ENCODE measurements around the gene C1orf105.
"Not testable (repeated sequence)": the region's sequence is repeated elsewhere in the genome, so short reads cannot be mapped to it uniquely, and the experiment has no call there.

The C1orf105 gene

DNA sequence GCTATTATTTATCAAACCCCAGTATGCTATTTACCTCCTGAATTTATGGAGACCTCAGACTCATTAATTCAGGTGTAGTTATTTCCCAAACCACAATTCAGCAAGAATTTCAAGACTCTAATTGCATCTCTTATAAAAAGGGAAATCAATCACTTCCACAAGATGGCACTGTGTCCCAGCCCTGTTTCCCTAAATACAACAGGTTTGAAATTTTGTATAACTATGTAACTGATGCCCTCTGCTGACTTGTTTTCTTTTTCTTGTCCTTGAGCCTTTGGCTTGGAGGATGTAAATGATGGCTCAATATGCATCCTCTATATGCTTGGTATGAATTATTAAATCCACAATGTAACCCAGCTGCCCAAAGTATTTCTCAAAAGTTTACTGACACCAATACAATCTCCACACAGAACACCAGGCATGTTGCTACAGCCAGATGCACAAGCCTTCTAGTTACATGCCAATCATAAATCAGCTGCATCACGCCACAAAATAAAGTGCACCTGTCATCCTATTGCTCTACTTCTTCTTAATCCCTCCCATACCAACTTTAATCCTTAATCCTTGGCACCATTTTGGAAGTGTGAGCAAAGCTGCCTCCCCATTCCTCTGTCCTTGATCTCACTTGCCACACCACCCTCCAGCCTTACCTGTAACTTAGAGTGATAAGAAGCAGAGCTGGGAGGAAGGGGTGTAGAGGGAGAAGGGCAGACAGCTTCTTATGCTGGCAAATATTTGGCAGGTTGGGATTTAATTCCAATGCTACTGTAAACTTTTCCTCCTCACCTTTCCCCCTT, 9.0 kb downstream of the C1orf105 start:
- DNase-seq (ENCODE audit: low spot score), result peak; percentile 43

DNA sequence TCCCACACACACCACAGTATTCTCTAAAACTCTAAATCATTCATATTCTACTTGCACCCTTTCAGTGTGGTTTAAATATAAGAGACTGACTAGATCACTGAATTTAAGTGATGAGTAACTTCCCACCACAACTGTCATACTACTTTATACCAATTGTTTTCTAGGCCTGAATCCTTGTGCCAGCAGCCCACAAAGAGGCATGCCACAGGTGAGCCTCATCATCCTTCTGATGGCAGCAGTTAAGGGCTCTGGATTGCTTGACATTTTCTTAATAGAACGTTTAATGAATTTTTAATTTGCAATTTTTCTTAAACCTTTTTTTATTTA, 9.6 kb downstream of the C1orf105 start:
- DNase-seq (ENCODE audit: low spot score), result no peak

DNA sequence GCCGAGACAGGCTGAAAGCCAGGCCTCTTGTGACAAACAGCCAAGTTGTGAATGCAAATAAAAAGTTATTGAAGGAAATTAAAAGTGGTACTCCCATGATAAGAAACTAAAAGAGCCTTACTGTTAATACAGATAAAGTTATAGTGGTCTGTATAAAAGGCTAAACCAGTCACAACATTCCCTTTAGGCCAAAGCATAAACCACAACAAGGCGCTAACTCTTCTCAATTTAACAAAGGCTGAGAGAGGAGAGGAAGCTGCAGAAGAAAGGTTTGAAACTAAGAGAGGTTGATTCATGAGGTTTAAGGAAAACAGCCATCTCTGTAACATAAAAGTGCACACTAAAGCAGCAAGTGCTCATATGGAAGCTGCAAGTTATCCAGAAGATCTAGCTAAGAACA, 10.7 kb downstream of the C1orf105 start:
- no peak for DNase-seq (ENCODE audit: low spot score)

DNA sequence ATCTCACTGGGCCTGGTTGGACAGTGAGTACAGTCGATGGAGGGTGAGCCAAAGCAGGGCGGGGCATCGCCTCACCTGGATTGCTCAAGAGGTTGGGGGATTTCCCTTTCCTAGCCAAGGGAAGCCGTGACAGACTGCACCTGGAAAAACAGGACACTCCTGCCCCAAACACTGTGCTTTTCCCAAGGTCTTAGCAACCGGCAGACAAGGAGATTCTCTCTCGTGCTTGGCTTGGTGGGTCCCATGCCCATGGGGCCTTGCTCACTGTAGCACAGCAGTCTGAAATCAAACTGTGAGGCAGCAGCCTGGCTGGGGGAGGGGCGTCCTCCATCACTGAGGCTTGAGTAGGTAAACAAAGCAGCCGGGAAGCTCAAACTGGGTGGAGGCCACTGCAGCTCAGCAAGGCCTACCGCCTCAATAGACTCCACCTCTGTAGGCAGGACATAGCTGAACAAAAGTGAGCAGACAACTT, 11.3 kb downstream of the C1orf105 start:
- no peak for DNase-seq (ENCODE audit: low spot score)

DNA sequence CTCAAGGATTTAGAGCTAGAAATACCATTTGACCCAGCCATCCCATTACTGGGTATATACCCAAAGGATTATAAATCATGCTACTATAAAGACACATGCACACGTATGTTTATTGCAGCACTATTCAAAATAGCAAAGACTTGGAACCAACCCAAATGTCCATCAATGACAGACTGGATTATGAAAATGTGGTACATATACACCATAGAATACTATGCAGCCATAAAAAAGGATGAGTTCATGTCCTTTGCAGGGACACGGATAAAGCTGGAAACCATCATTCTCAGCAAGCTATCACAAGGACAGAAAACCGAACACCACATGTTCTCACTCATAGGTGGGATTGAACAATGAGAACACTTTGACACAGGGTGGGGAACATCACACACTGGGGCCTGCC, 16.7 kb downstream of the C1orf105 start:
- not testable (repeated sequence) for DNase-seq (ENCODE audit: low spot score)

DNA sequence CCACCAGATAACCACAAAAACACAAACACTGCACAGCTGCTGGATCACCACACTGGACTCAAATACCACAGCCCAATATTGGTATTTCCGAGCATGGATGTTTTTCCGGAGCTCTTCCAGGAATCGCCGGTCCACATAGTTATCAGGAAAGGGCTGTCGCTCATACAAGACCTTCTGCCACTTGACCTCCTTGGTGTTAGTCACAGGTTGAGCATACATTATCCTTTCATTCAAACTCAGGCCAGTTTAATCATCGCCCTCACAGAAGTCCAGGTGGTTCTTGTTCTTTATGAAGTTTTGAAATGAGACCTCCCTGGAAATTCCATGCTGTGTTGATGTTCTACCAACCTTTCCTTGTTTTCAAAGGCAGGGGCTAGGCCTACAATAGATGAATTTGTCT, 21.9 kb downstream of the C1orf105 start:
- DNase-seq (ENCODE audit: low spot score), result no peak

DNA sequence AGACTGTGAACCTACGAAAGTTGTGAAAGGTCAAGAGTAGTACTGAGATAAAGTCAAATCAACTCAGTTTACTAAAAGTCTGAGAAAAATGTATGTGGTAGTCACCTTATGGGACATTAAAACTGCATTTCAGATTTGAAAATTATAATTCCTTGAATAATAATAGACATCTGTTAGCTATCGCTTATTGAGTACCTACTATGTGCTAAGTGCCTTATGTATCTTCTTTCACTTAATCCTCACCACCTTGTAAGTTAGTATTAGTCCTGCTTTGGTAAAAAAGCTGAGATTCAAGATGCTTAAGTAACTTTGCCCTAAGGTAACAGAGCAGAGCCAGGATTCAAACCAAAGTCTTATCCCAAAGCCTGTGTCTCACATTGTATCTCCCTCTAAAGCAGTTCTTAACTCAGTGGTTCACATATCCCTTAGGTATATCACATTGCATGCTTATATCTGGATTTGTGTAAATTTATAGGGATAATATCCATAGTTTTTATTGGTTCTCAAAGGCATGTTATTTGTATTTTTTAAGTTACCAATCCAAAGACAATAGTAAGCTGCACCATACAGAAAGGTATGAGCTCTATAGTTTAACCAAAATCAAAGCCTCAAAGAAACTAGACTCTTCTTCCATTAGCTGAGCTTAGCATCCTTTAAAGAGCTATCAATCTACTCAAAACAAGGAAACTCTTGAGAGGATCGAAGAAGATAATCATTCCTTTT, 22.5 kb downstream of the C1orf105 start:
- no peak for DNase-seq (ENCODE audit: low spot score)

DNA sequence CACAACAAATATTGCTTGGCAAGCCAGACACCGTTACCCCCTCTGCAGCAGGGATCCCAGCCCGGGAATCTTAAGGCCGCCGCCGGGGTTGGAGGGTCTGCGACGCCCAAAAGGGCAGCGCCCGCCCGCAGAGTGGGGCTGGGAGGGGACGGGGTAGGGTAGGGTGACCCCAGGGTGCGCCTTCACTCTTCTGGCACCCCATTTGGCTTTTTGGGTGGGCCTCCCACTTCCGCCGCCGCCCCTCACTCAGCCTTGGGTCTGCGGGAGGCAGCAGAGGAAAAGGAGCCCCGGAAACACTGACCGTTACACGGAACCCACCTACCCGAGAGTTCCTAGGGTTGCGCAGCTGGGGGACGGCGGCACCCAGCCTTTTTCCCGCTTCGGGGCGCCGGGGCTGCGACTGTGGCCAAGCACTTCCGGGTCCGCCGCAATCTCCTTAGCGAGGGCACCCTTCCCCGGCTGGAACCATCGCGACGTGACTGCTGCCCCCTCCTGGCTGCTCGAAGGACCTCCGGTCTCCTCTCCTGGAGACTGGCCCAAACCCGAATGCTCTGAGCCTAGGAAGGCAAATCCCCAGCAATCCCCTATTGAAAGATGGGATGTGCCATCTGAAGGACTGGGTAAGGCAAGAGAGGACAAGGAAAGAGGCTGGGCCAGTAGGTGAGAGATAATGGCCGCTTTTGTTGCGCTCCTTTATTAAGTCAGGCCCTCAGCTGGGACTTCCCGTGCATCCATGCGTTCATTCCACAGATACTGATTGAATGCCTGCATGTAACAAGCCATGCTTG, 23.4 kb downstream of the C1orf105 start, which contains the start of gene PIGC:
TSS of gene PIGC (minus strand) at position 404 of the 788 bp plus-strand sequence. CDS start 1,447 bp downstream, outside the sequence.
- DNase-seq (ENCODE audit: low spot score), result peak; percentile 95

DNA sequence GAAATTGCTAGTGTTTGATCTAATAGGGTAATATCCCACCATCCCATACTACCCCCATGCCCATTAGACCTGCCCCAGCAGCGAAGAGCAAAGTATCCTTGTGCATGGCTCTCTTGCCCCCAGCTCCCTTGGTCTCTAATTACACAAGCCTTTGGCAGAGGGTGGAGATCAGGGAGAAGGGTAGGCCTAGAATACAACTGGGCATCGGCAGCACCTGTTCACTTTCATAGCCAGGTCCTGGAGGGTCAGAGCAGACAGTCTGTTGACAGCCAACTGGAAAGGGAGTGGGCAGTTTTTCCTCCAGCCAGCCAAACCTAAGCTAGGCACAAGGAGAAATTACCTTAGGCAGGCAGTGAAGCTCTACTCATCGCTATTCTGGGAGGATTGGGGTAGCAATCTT, 26.1 kb downstream of the C1orf105 start:
- no peak for DNase-seq (ENCODE audit: low spot score)

DNA sequence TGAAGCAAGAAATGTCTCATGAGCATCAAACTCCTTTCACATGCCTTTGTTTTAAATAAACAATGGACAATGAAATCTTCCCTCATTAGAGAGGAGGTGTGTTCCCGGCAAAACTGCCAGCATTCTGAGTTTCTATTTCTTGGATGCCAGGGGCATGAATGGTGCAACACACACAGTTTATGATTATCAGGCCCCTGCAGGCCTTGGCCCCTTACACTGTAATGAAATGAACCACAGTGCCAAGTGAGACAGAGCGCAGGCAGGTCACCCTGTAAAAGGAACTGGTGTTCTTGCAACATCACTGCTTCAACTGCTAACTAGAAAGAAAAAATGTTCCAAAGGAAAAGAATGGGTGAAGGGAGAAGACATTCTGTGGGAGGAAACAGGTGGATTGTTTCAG, 27.2 kb downstream of the C1orf105 start:
- no peak for DNase-seq (ENCODE audit: low spot score)

DNA sequence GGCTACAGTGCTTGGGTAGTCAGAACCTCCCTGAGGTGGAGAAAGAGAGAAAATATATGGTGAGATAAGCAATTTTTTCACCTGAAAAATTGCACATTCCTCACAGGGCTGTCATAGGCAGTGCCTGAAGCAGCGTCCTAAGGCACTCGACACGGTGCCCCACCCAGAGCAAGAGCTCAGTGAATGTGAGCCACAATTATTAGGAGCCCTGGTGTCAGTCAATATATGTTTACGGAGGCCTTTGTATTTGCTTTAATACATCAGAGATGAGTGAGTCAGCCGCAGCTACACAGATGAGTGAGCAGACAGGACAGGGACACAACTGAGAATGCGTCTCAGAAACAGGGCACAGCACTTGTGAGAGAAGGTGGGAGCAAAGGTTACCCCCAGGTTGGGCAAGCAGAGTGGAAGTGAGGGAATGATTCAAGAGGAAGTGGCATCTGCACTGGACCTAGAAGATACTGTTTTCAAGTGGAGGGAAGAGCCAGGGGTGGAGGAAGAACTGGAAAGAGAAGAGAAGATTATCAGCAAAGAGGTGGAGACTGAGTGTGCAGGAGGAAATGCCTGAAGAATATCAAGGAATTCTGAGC, 28.6 kb downstream of the C1orf105 start:
- DNase-seq (ENCODE audit: low spot score), result no peak

DNA sequence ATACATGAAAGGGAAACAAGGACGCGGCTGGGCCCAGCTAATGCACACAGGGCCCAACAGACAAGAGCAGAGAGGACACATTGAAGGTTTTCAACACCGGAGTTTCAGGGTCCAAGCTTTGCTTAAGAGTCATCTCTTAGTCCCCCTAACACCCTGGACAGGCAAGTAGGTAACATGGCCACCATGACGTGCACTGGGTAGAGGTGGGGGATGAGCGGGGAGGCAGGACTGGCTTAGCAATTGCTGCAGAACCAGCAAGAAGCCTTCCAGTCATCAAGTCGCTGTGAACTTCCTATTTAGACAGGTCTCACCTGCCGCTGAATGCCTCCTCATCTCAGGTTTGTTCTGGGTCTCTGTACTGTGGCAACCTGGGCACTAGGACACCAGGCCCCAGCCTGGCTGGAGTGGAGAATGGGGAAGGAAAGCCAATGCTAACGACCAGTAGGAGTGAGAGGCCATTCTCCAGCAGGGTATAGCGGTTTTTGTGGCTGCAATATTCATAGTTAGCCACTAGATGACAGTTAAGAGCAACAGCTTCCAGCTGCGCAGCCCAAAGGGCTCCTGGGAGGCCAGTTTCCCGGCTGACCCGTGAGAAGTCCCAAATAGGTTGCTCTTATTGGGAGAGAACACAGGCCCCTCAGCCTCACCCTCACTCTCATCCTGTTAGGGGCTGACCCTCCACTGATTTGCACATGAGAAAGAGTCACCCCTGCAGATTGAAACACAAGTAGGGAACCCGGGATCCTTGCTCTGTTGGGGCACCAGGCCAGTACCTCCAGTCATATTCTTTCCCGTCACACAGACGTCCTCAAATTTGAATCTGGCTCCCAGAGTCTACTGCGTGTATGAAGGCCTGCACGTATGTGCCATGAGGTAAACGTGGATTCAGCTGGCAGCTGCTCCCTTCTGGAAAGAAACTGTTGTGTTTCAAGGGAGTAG, 29.4 kb downstream of the C1orf105 start:
- peak; percentile 79 for DNase-seq (ENCODE audit: low spot score)

DNA sequence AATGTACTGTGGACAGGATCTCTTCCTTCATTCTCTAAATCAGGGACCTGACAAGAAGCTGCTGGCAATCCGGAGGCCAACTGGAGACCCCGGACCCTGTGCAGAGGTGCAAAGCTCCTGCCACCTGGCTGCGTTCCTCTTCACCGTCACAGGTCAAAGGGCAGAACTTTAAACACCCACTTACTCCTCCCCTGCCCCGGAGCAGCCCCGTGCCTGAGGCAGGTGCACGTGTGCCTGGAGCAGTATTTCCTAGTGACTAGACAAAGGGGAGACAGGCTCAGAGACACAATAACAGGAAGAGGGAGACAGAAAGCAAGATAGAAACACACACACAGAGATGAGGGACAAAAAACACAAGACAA, 30.0 kb downstream of the C1orf105 start:
- no peak for DNase-seq (ENCODE audit: low spot score)

DNA sequence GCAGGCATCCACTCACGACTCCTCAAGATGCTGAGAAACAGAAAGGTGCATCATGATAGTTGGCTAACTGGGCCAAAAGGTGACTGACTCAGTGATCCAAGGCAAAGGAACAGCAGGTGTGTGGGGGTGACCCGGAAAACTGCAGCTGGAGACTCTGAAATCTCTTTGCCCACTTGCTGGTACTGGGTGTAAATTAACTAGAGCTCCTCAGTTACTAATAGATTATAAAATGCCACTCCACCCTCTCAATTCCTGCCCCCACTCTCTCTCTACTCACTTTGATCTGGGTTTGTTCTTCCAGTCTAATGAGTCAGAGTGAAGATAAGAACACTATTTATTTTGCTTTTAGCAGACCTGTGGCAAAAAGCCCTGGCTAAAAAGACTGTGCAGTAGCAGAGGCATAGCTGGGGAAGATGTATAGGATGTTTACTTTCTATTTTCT, 30.5 kb downstream of the C1orf105 start:
- DNase-seq (ENCODE audit: low spot score), result peak; percentile 26

DNA sequence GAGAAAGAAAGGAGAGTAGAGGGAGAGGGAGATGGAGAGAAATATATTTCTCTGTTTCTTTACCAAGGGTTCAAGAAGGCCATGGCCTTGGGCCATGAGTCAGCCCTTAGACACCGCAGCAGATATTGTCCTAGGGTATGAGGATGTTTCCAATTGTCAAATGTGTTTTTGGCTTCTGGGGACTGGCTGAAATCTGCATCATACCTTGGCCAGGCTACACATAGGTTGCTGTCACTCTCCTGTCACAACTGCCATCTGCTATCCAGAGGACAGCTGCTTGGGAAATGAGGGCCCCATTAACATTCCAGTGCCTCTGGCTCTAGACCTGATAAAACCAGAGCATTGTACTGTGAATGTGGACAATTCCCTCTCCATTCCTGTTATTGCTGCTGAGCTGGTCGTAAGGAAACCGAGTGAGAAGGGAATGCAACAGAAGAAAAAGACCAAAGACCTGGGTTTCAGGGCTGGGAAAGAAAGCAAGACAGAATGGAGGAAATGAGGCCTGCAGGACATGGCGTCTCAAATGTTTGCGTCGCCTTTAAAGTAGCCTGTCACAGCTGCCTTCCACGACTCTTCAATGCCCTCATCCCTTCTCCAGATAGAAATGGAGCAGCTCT, 32.2 kb downstream of the C1orf105 start:
- DNase-seq (ENCODE audit: low spot score), result no peak

DNA sequence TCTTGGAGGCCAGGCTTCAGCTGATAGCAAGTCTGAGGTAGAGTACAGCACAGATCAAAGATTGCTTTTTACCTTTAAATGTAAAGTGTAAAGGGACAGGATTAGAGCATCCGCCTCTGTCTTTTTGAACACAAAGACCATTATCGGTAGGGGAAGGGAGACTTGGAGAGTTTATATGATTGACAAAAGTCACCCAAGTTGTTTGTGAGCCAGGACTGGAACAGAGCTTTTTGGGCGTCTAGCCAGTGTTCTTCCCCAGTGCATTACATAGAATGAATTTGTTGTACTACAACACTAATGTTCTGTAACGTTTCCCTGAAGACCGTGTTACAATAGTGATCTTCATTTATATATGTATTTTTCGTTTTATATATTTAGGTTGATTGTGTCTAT, 32.7 kb downstream of the C1orf105 start:
- no peak for DNase-seq (ENCODE audit: low spot score)

DNA sequence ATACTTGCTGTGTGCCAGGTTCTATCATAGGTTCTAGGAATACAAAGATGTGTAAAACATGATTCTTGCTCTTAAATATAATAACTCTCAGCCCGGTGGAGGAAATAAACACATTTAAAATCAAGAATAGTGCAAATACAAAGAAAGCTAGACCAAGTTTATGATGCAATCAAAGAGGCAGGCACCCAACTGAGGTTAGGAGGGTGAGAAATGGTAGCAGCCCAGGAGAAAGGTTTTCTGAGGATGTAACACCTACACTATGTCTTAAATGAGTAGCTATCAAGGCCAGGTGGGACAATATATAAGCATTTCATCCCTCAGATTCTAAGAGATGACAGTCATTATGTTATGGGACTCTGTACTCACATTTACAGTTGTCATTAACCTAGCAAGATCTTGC, 33.1 kb downstream of the C1orf105 start:
- no peak for DNase-seq (ENCODE audit: low spot score)

DNA sequence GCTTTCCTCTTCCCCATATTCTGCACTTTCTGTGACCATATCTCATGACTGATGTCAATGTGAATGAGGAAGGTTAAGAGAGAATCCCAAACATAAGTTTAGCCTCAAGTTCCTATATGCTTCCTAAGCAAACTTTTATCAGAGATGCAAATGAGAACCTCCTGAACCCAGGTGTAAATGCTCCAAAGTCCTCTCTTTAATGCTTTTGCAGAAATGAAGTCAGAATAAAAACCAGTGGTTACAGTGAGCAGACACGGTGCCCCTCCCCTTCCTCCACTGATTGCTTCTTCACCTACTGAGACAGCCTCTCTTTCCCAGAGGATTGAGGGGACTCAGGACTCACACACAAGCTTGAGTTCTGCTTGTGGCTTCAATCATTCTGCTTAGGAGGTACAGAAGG, 35.0 kb downstream of the C1orf105 start:
- DNase-seq (ENCODE audit: low spot score), result no peak

DNA sequence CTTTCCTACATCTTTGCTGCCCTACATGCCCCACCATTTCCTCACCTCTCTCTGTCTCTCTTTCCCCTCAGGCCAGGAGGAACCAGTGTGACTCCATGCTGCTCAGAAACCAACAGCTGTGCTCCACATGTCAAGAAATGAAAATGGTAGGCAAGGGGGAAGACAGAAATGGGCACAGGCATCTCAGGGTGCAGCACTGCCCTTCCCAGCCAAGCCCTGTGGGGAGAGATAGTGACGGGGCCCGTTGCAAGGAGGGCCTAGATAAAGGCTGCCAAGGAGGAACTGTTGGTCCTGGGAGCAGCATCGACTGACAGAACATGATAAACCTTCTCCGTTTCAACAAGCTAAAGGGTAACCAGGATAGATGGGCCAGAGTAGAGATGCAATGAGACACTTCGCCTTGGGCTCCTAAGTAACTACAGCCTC, 35.9 kb downstream of the C1orf105 start:
- no peak for DNase-seq (ENCODE audit: low spot score)

DNA sequence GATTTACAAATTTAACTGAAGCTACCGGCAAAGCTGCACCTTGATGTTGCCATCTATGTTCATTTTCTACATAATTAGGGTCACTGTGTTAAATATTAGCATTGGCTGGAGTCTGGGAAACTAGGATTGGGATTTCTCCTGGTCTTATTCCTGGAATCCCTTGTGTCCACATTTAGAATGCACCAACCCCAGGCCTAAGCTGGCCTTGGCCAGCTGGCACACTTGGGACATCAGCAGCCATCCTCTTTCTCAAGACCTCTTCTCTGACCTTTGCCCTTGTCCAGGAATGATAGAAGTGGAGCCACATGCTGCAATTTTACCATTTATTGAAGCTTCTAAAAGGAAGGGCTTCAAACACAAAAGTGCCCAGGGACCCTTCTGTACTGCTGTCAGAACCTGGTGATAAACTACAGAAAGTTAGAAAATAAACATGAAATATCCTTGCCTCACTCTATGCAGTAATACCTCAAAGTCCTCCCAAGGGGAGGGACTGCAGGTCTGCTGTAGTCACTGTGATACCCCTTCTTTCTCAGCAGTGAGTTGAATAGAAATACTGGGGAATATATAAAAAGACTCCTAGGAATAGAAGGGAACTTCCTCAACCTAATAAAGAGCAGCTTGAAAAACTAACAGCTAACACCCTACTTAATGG, 37.1 kb downstream of the C1orf105 start:
- no peak for DNase-seq (ENCODE audit: low spot score)

Data from AG08396 (cell line).